SK-N-SH (cell line): Measurements from ENCODE around the gene LFNG. TPM values are rescaled to one million over a fixed set of nuclear protein-coding genes. Genes with fewer than 3 reads are reported as not detected.
A peak's percentile ranks its signal among the peaks of the same experiment; 100 is the strongest.

ENCODE experiments used
- CTCF ChIA-PET: fragments of 300-600, 350-600 bp; formaldehyde crosslinking; extraction: SDS; loops from one replicate; lab custom pipeline; 2021; lab: Yijun Ruan, JAX
- POLR2A ChIA-PET: fragments of 350-600 bp; sonication (Branson Sonifier 250); formaldehyde crosslinking; extraction: SDS; loops from one replicate; lab custom pipeline; 2020; ENCODE audit warnings: antibody characterized with exemption, inconsistent platforms; lab: Yijun Ruan, JAX
- DNase-seq: peaks from one replicate; pipeline ENCODE4 v3.0.0; 2012
- H2AFZ ChIP-seq: fragments of 200-600 bp; sonication (generic); 2 replicates; pipeline ENCODE4 v1.8.1; 2016; ENCODE audit warnings: antibody characterized with exemption, mild to moderate bottlenecking, low read depth
- H3F3A ChIP-seq: fragments of 200-600 bp; sonication (generic); replicated peaks from 2 replicates; pipeline ENCODE3; 2016; ENCODE audit warnings: antibody characterized with exemption, mild to moderate bottlenecking; ENCODE audit not compliant: insufficient read depth
- H3K27ac ChIP-seq, 2 experiments: fragments of 200-500 bp in 1 of 2; fragments of 200-600 bp in 1 of 2; sonication (Bioruptor generic) in 1 of 2; sonication (generic), shearing (Covaris generic) in 1 of 2; 2 replicates each; pipeline versions ENCODE4 v1.5.1 to v1.6.1; 2014 to 2016; ENCODE audit warnings: low read depth in 2 of 2, inconsistent platforms in 1 of 2, low read length in 1 of 2, mild to moderate bottlenecking in 1 of 2, mixed read lengths in 1 of 2
- H3K27me3 ChIP-seq: fragments of 200-600 bp; sonication (generic), shearing (Covaris generic); 2 replicates; pipeline ENCODE4 v1.6.1; 2016; ENCODE audit warnings: mixed run types; ENCODE audit not compliant: insufficient read depth
- H3K36me3 ChIP-seq, 2 experiments: fragments of 200-500 bp in 1 of 2; fragments of 200-600 bp in 1 of 2; sonication (Bioruptor generic) in 1 of 2; sonication (generic) in 1 of 2; replicated peaks in 1 of 2; 2 replicates each; pipeline versions ENCODE3 to v1.5.1; 2014 to 2016; ENCODE audit warnings: low read length in 1 of 2, mild to moderate bottlenecking in 1 of 2; ENCODE audit not compliant: insufficient read depth in 2 of 2, control insufficient read depth in 1 of 2
- H3K4me1 ChIP-seq, 2 experiments: fragments of 200-500 bp in 1 of 2; fragments of 200-600 bp in 1 of 2; sonication (Bioruptor generic) in 1 of 2; sonication (generic), shearing (Covaris generic) in 1 of 2; 2 replicates each; pipeline versions ENCODE4 v1.5.1 to v1.6.1; 2014 to 2016; ENCODE audit warnings: low read depth in 1 of 2, low read length in 1 of 2, mixed run types in 1 of 2; ENCODE audit not compliant: insufficient read depth in 2 of 2, control insufficient read depth in 1 of 2
- H3K4me2 ChIP-seq: fragments of 200-600 bp; sonication (generic), shearing (Covaris generic); 2 replicates; pipeline ENCODE4 v1.6.1; 2017; ENCODE audit warnings: mixed run types
- H3K4me3 ChIP-seq, 2 experiments: fragments of 200-500 bp in 1 of 2; fragments of 200-600 bp in 1 of 2; sonication (Bioruptor generic) in 1 of 2; sonication (generic), shearing (Covaris generic) in 1 of 2; 2 replicates each; pipeline versions ENCODE4 v1.5.1 to v1.8.1; 2014 to 2016; ENCODE audit warnings: low read depth in 2 of 2, inconsistent platforms in 1 of 2, low read length in 1 of 2, mild to moderate bottlenecking in 1 of 2, mixed read lengths in 1 of 2, moderate library complexity in 1 of 2
- H3K79me2 ChIP-seq: fragments of 200-600 bp; sonication (generic); 2 replicates; pipeline ENCODE4 v1.8.1; 2017; ENCODE audit warnings: mild to moderate bottlenecking; ENCODE audit not compliant: insufficient read depth
- H3K9ac ChIP-seq: fragments of 200-600 bp; sonication (generic); 2 replicates; pipeline ENCODE4 v1.6.1; 2017; ENCODE audit warnings: mixed run types
- H3K9me2 ChIP-seq: fragments of 200-600 bp; sonication (generic); 2 replicates; pipeline ENCODE4 v1.6.1; 2017; ENCODE audit warnings: mixed run types
- H3K9me3 ChIP-seq: fragments of 200-600 bp; sonication (generic); 2 replicates; pipeline ENCODE4 v1.6.1; 2017; ENCODE audit warnings: mixed run types, mild to moderate bottlenecking, moderate library complexity
- H4K20me1 ChIP-seq: fragments of 200-600 bp; sonication (generic); 2 replicates; pipeline ENCODE4 v1.6.1; 2017; ENCODE audit warnings: mild to moderate bottlenecking, mixed run types; ENCODE audit not compliant: insufficient read depth
- CHD2 ChIP-seq: fragments of 150-350 bp; IDR thresholded peaks from 2 replicates; pipeline ENCODE4 v1.6.1; 2018; ENCODE audit warnings: low read length; ENCODE audit not compliant: partially characterized antibody
- ELF1 ChIP-seq: IDR thresholded peaks from 2 replicates; pipeline ENCODE4 v1.4.0; 2012
- EP300 ChIP-seq, 2 experiments: IDR thresholded peaks; 2 replicates each; pipeline versions ENCODE4 v1.4.0 to v1.6.1; 2012; ENCODE audit warnings: borderline replicate concordance in 1 of 2, low read depth in 1 of 2, low read length in 1 of 2
- EZH2phosphoT487 ChIP-seq: fragments of 200-600 bp; sonication (generic); IDR thresholded peaks from 2 replicates; pipeline ENCODE4 v1.6.1; 2017; ENCODE audit warnings: low read depth, mixed run types, mild to moderate bottlenecking, antibody characterized with exemption, moderate library complexity, borderline replicate concordance
- FOSL2 ChIP-seq: IDR thresholded peaks from 2 replicates; pipeline ENCODE4 v1.4.0; 2012; ENCODE audit warnings: low read depth, mild to moderate bottlenecking, moderate library complexity, borderline replicate concordance
- FOXJ3 ChIP-seq: sonication (generic); formaldehyde crosslinking; IDR thresholded peaks from 2 replicates; pipeline ENCODE4 v1.5.1; 2020; ENCODE audit warnings: mild to moderate bottlenecking, missing genetic modification reagents
- FOXM1 ChIP-seq: IDR thresholded peaks from 2 replicates; pipeline ENCODE4 v1.4.0; 2012; ENCODE audit warnings: low read depth, mild to moderate bottlenecking
- GATA2 ChIP-seq: sonication (generic); formaldehyde crosslinking; IDR thresholded peaks from 2 replicates; pipeline ENCODE4 v1.5.0; 2020; ENCODE audit warnings: mild to moderate bottlenecking, missing genetic modification reagents
- JUND ChIP-seq: IDR thresholded peaks from 2 replicates; pipeline ENCODE4 v1.4.0; 2012
- MXI1 ChIP-seq: IDR thresholded peaks from 2 replicates; pipeline ENCODE4 v1.6.1; 2012; ENCODE audit warnings: mild to moderate bottlenecking, low read depth, low read length, improper control_type of control experiment
- RAD21 ChIP-seq: IDR thresholded peaks from 2 replicates; pipeline ENCODE4 v1.6.1; 2012; ENCODE audit warnings: mild to moderate bottlenecking, low read length
- RCOR1 ChIP-seq: fragments of 150-350 bp; IDR thresholded peaks from 2 replicates; pipeline ENCODE4 v1.6.1; 2017; ENCODE audit warnings: antibody characterized with exemption, low read length
- SMC3 ChIP-seq: IDR thresholded peaks from 2 replicates; pipeline ENCODE4 v1.6.1; 2012; ENCODE audit warnings: low read depth, low read length, improper control_type of control experiment
- TAF1 ChIP-seq: IDR thresholded peaks from 2 replicates; pipeline ENCODE4 v1.6.1; 2012; ENCODE audit warnings: low read depth, mild to moderate bottlenecking, low read length, moderate library complexity, borderline replicate concordance
- TEAD4 ChIP-seq: IDR thresholded peaks from 2 replicates; pipeline ENCODE4 v1.4.0; 2012; ENCODE audit warnings: mild to moderate bottlenecking, borderline replicate concordance; ENCODE audit not compliant: insufficient read depth
- YY1 ChIP-seq: IDR thresholded peaks from 2 replicates; pipeline ENCODE4 v1.4.0; 2012; ENCODE audit warnings: low read depth, mild to moderate bottlenecking
- WGBS: methylation state at CpG from one replicate; pipeline ENCODE4 v1.1.6; 2017; ENCODE audit warnings: low lambda C conversion rate; 5-methylcytosine and 5-hydroxymethylcytosine counted together
- polyA plus RNA-seq, 3 experiments: library from polyadenylated mRNA; depleted of rRNA; stranded (reverse); fragments of >200 nt; gene quantifications; 2 replicates each; pipeline ENCODE4 v1.2.3, GENCODE V29; 2012
- TF ChIP-seq, protein P1 (sequence below): fragments of 150-350 bp; IDR thresholded peaks from 2 replicates; pipeline ENCODE4 v1.6.1; 2017; ENCODE audit warnings: antibody characterized with exemption, low read length, low read depth, borderline replicate concordance
- TF ChIP-seq, protein P2 (sequence below): fragments of 200-600 bp; sonication (generic); IDR thresholded peaks from 2 replicates; pipeline ENCODE4 v1.6.1; 2017; ENCODE audit warnings: antibody characterized with exemption, mild to moderate bottlenecking, moderate library complexity
- TF ChIP-seq, protein P3 (sequence below): IDR thresholded peaks from 2 replicates; pipeline ENCODE4 v1.4.0; 2012; ENCODE audit warnings: low read depth
- TF ChIP-seq, protein P4 (sequence below): IDR thresholded peaks from 2 replicates; pipeline ENCODE4 v1.4.0; 2012; ENCODE audit warnings: low read depth, borderline replicate concordance
- TF ChIP-seq, protein P5 (sequence below): IDR thresholded peaks from 2 replicates; pipeline ENCODE4; 2012
- TF ChIP-seq, protein P6 (sequence below): IDR thresholded peaks from 2 replicates; pipeline ENCODE4 v1.4.0; 2012; ENCODE audit warnings: low read depth, borderline replicate concordance

LFNG gene
- polyA plus RNA-seq, 1 of the 3 experiments (the other 2 are of a cell fraction), result 9.4 TPM

DNA sequence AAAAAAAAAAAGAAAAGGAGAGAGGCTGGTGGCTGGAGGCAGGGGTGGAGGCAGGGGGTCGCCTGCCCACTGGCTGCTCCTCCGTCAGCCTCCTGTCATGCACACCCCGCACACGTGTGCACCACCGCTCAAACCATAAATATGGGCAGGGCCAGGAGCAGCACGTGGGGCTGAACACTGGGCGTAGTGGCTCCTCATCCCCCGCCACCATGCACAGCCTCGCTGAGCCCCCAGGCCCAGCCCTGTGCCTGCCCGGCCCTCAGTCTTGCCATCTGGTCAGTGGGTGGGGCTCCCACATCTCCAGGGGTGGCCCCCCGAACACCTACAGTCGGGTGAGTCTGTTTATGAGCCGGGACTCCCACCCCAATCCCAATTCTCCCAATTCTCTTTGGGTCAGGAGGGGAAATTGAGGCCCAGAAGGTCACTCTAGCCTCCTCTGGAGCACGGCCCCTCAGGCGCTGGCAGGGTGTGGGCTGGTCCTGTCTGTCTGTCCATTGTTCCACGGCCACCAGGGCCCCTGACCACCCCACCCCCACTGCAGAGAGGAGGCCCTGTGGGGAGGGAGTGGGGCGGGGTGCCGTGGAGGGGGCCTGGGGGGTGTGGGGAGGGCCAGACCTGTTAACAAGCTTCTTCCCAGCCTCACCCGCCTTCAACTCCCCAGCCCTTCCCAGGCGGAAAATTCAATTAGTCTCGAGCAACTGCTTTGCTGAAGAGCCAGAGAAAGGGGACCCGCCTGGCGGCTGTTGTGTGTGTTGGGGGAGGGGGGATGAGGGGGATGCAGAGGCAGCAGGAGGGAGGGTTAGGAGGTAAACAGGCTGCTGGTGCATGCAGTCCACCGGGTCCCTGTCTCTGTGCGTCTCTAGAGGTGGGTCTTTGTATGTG lies 23.9 kb upstream of the LFNG start:
- ChIA-PET POLR2A (interaction anchor here (0.7 kb wide), 1 partner anchor 28 kb away, joined by 3 read pairs; no protein-coding TSS in a partner anchor), CTCF (interaction anchor here (0.7 to 4.7 kb wide), 3 partner anchors 15 to 29 kb away, joined by 3 to 21 read pairs (median 3); no protein-coding TSS in a partner anchor)
- Histone ChIP-seq H3K4me1 (peaks cover 10 to 28% of the 10 kb centered on the region in 2 experiments; a peak in 2 of 4 replicates), H4K20me1 (no peaks in the 10 kb centered on the region), H3K9me3 (no peaks in the 10 kb centered on the region), H3K27ac (peak overlapping the region in 1 of 2 experiments; percentile 76; a peak in 2 of 4 replicates), H3K36me3 (no peaks in the 10 kb centered on the region), H3K79me2 (no peaks in the 10 kb centered on the region), H3K9me2 (no peaks in the 10 kb centered on the region), H3K9ac (no peak overlapping the region), H3F3A (no peaks in the 10 kb centered on the region), H3K27me3 (no peaks in the 10 kb centered on the region), H3K4me2 (no peak overlapping the region), H3K4me3 (no peak overlapping the region), H2AFZ (no peak overlapping the region)
- peak; percentile 93 for DNase-seq
- WGBS, result 71% methylated on average over 25 of the region's 25 CpGs
- TF ChIP-seq EP300 (IDR thresholded peaks at IDR 0.05; ENCODE audit: borderline replicate concordance in 1 of 2, low read depth in 1 of 2, low read length in 1 of 2) (peak in 1 of 2 experiments; percentile 63; a peak in 2 of 4 replicates), GATA2 (CRISPR knock-in tag) (no peak), RCOR1 (0 out of 2 replicates have a peak, but pooled peaks have one; percentile 26), CHD2 (peak; percentile 85), FOSL2 (no peak), MXI1 (peak; percentile 71; the same call in 1 of the 2 replicates), JUND (no peak), YY1 (no peak), FOXJ3 (CRISPR knock-in tag) (peak; percentile 62; the same call in 1 of the 2 replicates), SMC3 (peak; percentile 25; the same call in 1 of the 2 replicates), EZH2phosphoT487 (no peak), ELF1 (no peak), FOXM1 (no peak), RAD21 (peak; percentile 38; the same call in 1 of the 2 replicates), TAF1 (no peak), TEAD4 (no peak)
- TF ChIP-seq, protein P1, sequence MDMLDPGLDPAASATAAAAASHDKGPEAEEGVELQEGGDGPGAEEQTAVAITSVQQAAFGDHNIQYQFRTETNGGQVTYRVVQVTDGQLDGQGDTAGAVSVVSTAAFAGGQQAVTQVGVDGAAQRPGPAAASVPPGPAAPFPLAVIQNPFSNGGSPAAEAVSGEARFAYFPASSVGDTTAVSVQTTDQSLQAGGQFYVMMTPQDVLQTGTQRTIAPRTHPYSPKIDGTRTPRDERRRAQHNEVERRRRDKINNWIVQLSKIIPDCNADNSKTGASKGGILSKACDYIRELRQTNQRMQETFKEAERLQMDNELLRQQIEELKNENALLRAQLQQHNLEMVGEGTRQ, result no peak
- TF ChIP-seq, protein P2, sequence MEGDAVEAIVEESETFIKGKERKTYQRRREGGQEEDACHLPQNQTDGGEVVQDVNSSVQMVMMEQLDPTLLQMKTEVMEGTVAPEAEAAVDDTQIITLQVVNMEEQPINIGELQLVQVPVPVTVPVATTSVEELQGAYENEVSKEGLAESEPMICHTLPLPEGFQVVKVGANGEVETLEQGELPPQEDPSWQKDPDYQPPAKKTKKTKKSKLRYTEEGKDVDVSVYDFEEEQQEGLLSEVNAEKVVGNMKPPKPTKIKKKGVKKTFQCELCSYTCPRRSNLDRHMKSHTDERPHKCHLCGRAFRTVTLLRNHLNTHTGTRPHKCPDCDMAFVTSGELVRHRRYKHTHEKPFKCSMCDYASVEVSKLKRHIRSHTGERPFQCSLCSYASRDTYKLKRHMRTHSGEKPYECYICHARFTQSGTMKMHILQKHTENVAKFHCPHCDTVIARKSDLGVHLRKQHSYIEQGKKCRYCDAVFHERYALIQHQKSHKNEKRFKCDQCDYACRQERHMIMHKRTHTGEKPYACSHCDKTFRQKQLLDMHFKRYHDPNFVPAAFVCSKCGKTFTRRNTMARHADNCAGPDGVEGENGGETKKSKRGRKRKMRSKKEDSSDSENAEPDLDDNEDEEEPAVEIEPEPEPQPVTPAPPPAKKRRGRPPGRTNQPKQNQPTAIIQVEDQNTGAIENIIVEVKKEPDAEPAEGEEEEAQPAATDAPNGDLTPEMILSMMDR, result no peak
- TF ChIP-seq, protein P3, sequence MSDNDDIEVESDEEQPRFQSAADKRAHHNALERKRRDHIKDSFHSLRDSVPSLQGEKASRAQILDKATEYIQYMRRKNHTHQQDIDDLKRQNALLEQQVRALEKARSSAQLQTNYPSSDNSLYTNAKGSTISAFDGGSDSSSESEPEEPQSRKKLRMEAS, result no peak
- TF ChIP-seq, protein P4, sequence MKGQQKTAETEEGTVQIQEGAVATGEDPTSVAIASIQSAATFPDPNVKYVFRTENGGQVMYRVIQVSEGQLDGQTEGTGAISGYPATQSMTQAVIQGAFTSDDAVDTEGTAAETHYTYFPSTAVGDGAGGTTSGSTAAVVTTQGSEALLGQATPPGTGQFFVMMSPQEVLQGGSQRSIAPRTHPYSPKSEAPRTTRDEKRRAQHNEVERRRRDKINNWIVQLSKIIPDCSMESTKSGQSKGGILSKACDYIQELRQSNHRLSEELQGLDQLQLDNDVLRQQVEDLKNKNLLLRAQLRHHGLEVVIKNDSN, result no peak
- TF ChIP-seq, protein P5, sequence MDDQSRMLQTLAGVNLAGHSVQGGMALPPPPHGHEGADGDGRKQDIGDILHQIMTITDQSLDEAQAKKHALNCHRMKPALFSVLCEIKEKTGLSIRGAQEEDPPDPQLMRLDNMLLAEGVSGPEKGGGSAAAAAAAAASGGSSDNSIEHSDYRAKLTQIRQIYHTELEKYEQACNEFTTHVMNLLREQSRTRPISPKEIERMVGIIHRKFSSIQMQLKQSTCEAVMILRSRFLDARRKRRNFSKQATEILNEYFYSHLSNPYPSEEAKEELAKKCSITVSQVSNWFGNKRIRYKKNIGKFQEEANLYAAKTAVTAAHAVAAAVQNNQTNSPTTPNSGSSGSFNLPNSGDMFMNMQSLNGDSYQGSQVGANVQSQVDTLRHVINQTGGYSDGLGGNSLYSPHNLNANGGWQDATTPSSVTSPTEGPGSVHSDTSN, result no peak
- TF ChIP-seq, protein P6, sequence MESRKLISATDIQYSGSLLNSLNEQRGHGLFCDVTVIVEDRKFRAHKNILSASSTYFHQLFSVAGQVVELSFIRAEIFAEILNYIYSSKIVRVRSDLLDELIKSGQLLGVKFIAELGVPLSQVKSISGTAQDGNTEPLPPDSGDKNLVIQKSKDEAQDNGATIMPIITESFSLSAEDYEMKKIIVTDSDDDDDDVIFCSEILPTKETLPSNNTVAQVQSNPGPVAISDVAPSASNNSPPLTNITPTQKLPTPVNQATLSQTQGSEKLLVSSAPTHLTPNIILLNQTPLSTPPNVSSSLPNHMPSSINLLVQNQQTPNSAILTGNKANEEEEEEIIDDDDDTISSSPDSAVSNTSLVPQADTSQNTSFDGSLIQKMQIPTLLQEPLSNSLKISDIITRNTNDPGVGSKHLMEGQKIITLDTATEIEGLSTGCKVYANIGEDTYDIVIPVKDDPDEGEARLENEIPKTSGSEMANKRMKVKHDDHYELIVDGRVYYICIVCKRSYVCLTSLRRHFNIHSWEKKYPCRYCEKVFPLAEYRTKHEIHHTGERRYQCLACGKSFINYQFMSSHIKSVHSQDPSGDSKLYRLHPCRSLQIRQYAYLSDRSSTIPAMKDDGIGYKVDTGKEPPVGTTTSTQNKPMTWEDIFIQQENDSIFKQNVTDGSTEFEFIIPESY, result no peak
